Activated T-cell treated with anti-CD3 and anti-CD28 coated beads for 24 hours (primary cell): Measurements from ENCODE around the gene FANCG.

Experiments
- DNase-seq: peaks from one replicate; pipeline ENCODE4 v3.0.0-alpha.2; 2020; ENCODE audit warnings: low read depth

Gene FANCG

GRCh38 chr9:35079426-35080341 is at the start of gene FANCG:
FANCG (minus strand) TSS chr9:35079942; CDS start chr9:35079524, 418 bp downstream.
- peak; percentile 80 for DNase-seq

GRCh38 chr9:35116898-35117551 is 37.3 kb upstream of the FANCG start:
- DNase-seq = peak; percentile 83

- DNase-seq = no peak
Measured at GRCh38 chr9:35116539-35116897, 36.8 kb upstream of the FANCG start.

- DNase-seq = peak; percentile 90
Measured at GRCh38 chr9:35115680-35116538, 36.2 kb upstream of the FANCG start, which contains the start of gene ATOSB. ATOSB (minus strand) TSS chr9:35115862; CDS start chr9:35108274, 7,588 bp downstream.

GRCh38 chr9:35114840-35115628 is 35.3 kb upstream of the FANCG start:
- DNase-seq = no peak

GRCh38 chr9:35114113-35114839 is 34.5 kb upstream of the FANCG start:
- peak; percentile 54 for DNase-seq

GRCh38 chr9:35112257-35113020 is 32.7 kb upstream of the FANCG start:
- DNase-seq = no peak

GRCh38 chr9:35111001-35111933 is 31.5 kb upstream of the FANCG start:
- peak; percentile 93 for DNase-seq

- DNase-seq = no peak
Measured at GRCh38 chr9:35110327-35110761, 30.6 kb upstream of the FANCG start.

GRCh38 chr9:35108946-35109575 is 29.3 kb upstream of the FANCG start:
- no peak for DNase-seq

- no peak for DNase-seq
Measured at GRCh38 chr9:35108461-35108860, 28.7 kb upstream of the FANCG start.

- DNase-seq = no peak
Measured at GRCh38 chr9:35107297-35108290, 27.9 kb upstream of the FANCG start.

- DNase-seq = no peak
Measured at GRCh38 chr9:35106343-35106730, 26.6 kb upstream of the FANCG start.

GRCh38 chr9:35105571-35106342 is 26.0 kb upstream of the FANCG start:
- no peak for DNase-seq

- DNase-seq = no peak
Measured at GRCh38 chr9:35105126-35105525, 25.4 kb upstream of the FANCG start.

GRCh38 chr9:35104586-35104985 is 24.8 kb upstream of the FANCG start:
- DNase-seq = no peak
